IMR-90 (cell line): ENCODE results near the gene PMEPA1. TPM values are rescaled to one million over a fixed set of nuclear protein-coding genes. Genes with fewer than 3 reads are reported as not detected.

ENCODE experiments used
- ATAC-seq: fragments of 200-7000 bp; cut with Tn5 transposase; 2 replicates; pipeline ENCODE4 v1.9.1; 2020; ENCODE audit warnings: low read depth, mild to moderate bottlenecking, moderate library complexity
- BruUV-seq: library from RNA; stranded (reverse); fragments of 400-500 nt; replicated peaks from 2 replicates; lab custom pipeline; 2021; lab: Mats Ljungman, UMichigan
- CTCF ChIA-PET: fragments of 300-600 bp; formaldehyde crosslinking; extraction: SDS; loops from one replicate; lab custom pipeline; 2021; ENCODE audit warnings: antibody characterized with exemption; lab: Yijun Ruan, JAX
- POLR2A ChIA-PET: fragments of 300-600 bp; sonication (Branson Sonifier 250); formaldehyde crosslinking; loops from one replicate; lab custom pipeline; 2022; ENCODE audit warnings: antibody characterized with exemption; ENCODE audit not compliant: unreplicated experiment; lab: Charles Lee
- DNase-seq: peaks from one replicate; pipeline ENCODE4 v3.0.0; 2013
- H2AFZ ChIP-seq: replicated peaks from 2 replicates; pipeline ENCODE3; 2013; ENCODE audit warnings: low read length, mild to moderate bottlenecking; ENCODE audit not compliant: poor library complexity
- H2AK5ac ChIP-seq: 2 replicates; pipeline ENCODE4 v1.6.1; 2013; ENCODE audit warnings: low read depth, low read length, inconsistent platforms
- H2AK9ac ChIP-seq: replicated peaks from 2 replicates; pipeline ENCODE3; 2013; ENCODE audit warnings: mild to moderate bottlenecking, low read depth, low read length, moderate library complexity; ENCODE audit not compliant: poor library complexity
- H2BK120ac ChIP-seq: 2 replicates; pipeline ENCODE4 v1.6.1; 2013; ENCODE audit warnings: low read depth, low read length, inconsistent platforms
- H2BK15ac ChIP-seq: 3 replicates; pipeline ENCODE4 v1.6.1; 2013; ENCODE audit warnings: low read depth, low read length, inconsistent platforms
- H2BK20ac ChIP-seq: 2 replicates; pipeline ENCODE4 v1.6.1; 2013; ENCODE audit warnings: low read depth, mild to moderate bottlenecking, inconsistent platforms, low read length, moderate library complexity
- H2BK5ac ChIP-seq: 2 replicates; pipeline ENCODE4 v1.6.1; 2013; ENCODE audit warnings: mild to moderate bottlenecking, low read depth, low read length, inconsistent platforms; ENCODE audit not compliant: poor library complexity, severe bottlenecking
- H3K14ac ChIP-seq: replicated peaks from 2 replicates; pipeline ENCODE4 v1.6.1; 2013; ENCODE audit warnings: low read depth, low read length, inconsistent platforms
- H3K18ac ChIP-seq: 2 replicates; pipeline ENCODE4 v1.6.1; 2013; ENCODE audit warnings: low read depth, low read length, control low read depth
- H3K23ac ChIP-seq: 2 replicates; pipeline ENCODE4 v1.6.1; 2013; ENCODE audit warnings: low read depth, low read length, inconsistent platforms
- H3K27ac ChIP-seq: 2 replicates; pipeline ENCODE4 v1.5.1; 2013; ENCODE audit warnings: mild to moderate bottlenecking, control low read depth, low read length; ENCODE audit not compliant: insufficient read depth
- H3K27me3 ChIP-seq: 2 replicates; pipeline ENCODE4 v1.6.1; 2013; ENCODE audit warnings: low read length; ENCODE audit not compliant: control insufficient read depth, insufficient read depth
- H3K36me3 ChIP-seq: 2 replicates; pipeline ENCODE4 v1.6.1; 2013; ENCODE audit warnings: low read length, mixed read lengths; ENCODE audit not compliant: control insufficient read depth, insufficient read depth
- H3K4ac ChIP-seq: 2 replicates; pipeline ENCODE4 v1.6.1; 2013; ENCODE audit warnings: low read depth, low read length, inconsistent platforms
- H3K4me1 ChIP-seq: 2 replicates; pipeline ENCODE4 v1.6.1; 2013; ENCODE audit warnings: low read length, mixed read lengths; ENCODE audit not compliant: control insufficient read depth, insufficient read depth
- H3K4me2 ChIP-seq: 2 replicates; pipeline ENCODE4 v1.6.1; 2013; ENCODE audit warnings: low read depth, mild to moderate bottlenecking, control low read depth, low read length, moderate library complexity
- H3K4me3 ChIP-seq: 2 replicates; pipeline ENCODE4 v1.5.1; 2013; ENCODE audit warnings: low read depth, mild to moderate bottlenecking, control low read depth, low read length, moderate library complexity; ENCODE audit not compliant: insufficient read depth
- H3K56ac ChIP-seq: 2 replicates; pipeline ENCODE4 v1.6.1; 2013; ENCODE audit warnings: low read length, inconsistent platforms; ENCODE audit not compliant: insufficient read depth; ENCODE audit errors: extremely low read depth
- H3K79me1 ChIP-seq, 2 experiments: 2 replicates each; pipeline ENCODE4 v1.6.1; 2013; ENCODE audit warnings: low read length in 2 of 2, inconsistent platforms in 1 of 2, low read depth in 1 of 2
- H3K9ac ChIP-seq: 2 replicates; pipeline ENCODE4 v1.6.1; 2013; ENCODE audit warnings: low read depth, low read length, control low read depth
- H3K9me1 ChIP-seq: 2 replicates; pipeline ENCODE4 v1.6.1; 2013; ENCODE audit warnings: low read length, inconsistent platforms; ENCODE audit not compliant: insufficient read depth
- H3K9me3 ChIP-seq: 2 replicates; pipeline ENCODE4 v1.6.1; 2013; ENCODE audit warnings: low read length; ENCODE audit not compliant: control insufficient read depth, insufficient read depth
- H4K20me1 ChIP-seq: 2 replicates; pipeline ENCODE4 v1.6.1; 2013; ENCODE audit warnings: low read length, inconsistent platforms; ENCODE audit not compliant: insufficient read depth
- H4K5ac ChIP-seq: 2 replicates; pipeline ENCODE4 v1.6.1; 2013; ENCODE audit warnings: mild to moderate bottlenecking, low read depth, low read length, control low read depth
- H4K8ac ChIP-seq, 2 experiments: 2 replicates each; pipeline ENCODE4 v1.6.1; 2013; ENCODE audit warnings: low read depth in 2 of 2, low read length in 2 of 2, control low read depth in 1 of 2, inconsistent platforms in 1 of 2
- H4K91ac ChIP-seq: 2 replicates; pipeline ENCODE4 v1.6.1; 2013; ENCODE audit warnings: low read depth, low read length, inconsistent platforms; ENCODE audit not compliant: insufficient read depth
- BHLHE40 ChIP-seq: fragments of 150-350 bp; IDR thresholded peaks from 2 replicates; pipeline ENCODE4 v1.6.1; 2016; ENCODE audit warnings: mild to moderate bottlenecking, low read depth, low read length
- CEBPB ChIP-seq: IDR thresholded peaks from 2 replicates; pipeline ENCODE4 v1.6.1; 2012; ENCODE audit warnings: low read depth, low read length, improper control_type of control experiment
- CHD1 ChIP-seq: IDR thresholded peaks from 2 replicates; pipeline ENCODE4 v1.6.1; 2012; ENCODE audit warnings: low read depth, low read length, improper control_type of control experiment
- FOS ChIP-seq: fragments of 150-350 bp; IDR thresholded peaks from 2 replicates; pipeline ENCODE4 v1.6.1; 2016; ENCODE audit warnings: low read depth, low read length
- MAFK ChIP-seq: IDR thresholded peaks from 2 replicates; pipeline ENCODE4 v1.6.1; 2012; ENCODE audit warnings: low read depth, low read length, improper control_type of control experiment
- MAZ ChIP-seq: IDR thresholded peaks from 2 replicates; pipeline ENCODE4 v1.6.1; 2012; ENCODE audit warnings: low read depth, mild to moderate bottlenecking, low read length, improper control_type of control experiment, moderate library complexity, borderline replicate concordance
- MXI1 ChIP-seq: IDR thresholded peaks from 2 replicates; pipeline ENCODE4 v1.6.1; 2012; ENCODE audit warnings: low read depth, mild to moderate bottlenecking, low read length, moderate library complexity, borderline replicate concordance
- NFE2L2 ChIP-seq: fragments of 150-350 bp; IDR thresholded peaks from 2 replicates; pipeline ENCODE4 v1.6.1; 2016; ENCODE audit warnings: low read depth, mild to moderate bottlenecking, low read length
- POLR2A ChIP-seq: IDR thresholded peaks from 2 replicates; pipeline ENCODE4 v1.6.1; 2012; ENCODE audit warnings: mild to moderate bottlenecking, low read depth, low read length
- RAD21 ChIP-seq: IDR thresholded peaks from 2 replicates; pipeline ENCODE4 v1.6.1; 2012; ENCODE audit warnings: low read length, improper control_type of control experiment
- RCOR1 ChIP-seq: IDR thresholded peaks from 2 replicates; pipeline ENCODE4 v1.6.1; 2012; ENCODE audit warnings: mild to moderate bottlenecking, low read length, improper control_type of control experiment; ENCODE audit not compliant: insufficient replicate concordance
- RFX5 ChIP-seq: IDR thresholded peaks from 2 replicates; pipeline ENCODE4 v1.8.0; 2012; ENCODE audit warnings: low read depth, mild to moderate bottlenecking, low read length, moderate library complexity
- SMC3 ChIP-seq: fragments of 150-350 bp; IDR thresholded peaks from 2 replicates; pipeline ENCODE4 v1.6.1; 2016; ENCODE audit warnings: low read depth, mild to moderate bottlenecking, antibody characterized with exemption, low read length, moderate library complexity
- WGBS, 2 experiments: methylation state at CpG; one replicate each; pipeline versions ENCODE4 v1.1.5 to v1.1.7; 2013; ENCODE audit warnings: missing lambda C conversion rate in 2 of 2; ENCODE audit not compliant: insufficient read length in 1 of 2; ENCODE audit errors: extremely low coverage in 2 of 2; 5-methylcytosine and 5-hydroxymethylcytosine counted together
- dilution Hi-C: fragments of 300-500 bp; cut with HindIII; formaldehyde crosslinking; loops from one replicate; pipeline ENCODE4 v1.14.3; 2018; ENCODE audit warnings: low sequenced_read_pairs; ENCODE audit not compliant: unreplicated experiment
- in situ Hi-C: fragments of 300-500 bp; cut with MboI; formaldehyde crosslinking; loops from 3 replicates; pipeline ENCODE4 v1.14.3; 2019; ENCODE audit warnings: low sequenced_read_pairs, inconsistent platforms, mixed read lengths
- intact Hi-C: fragments of 100-400 bp; cut with micrococcal nuclease; formaldehyde crosslinking; loops from 2 replicates; pipeline ENCODE4 v1.10.0; 2022
- polyA plus RNA-seq, 3 experiments: library from polyadenylated mRNA; depleted of rRNA; stranded (reverse); fragments of >200 nt; gene quantifications; 2 replicates each; pipeline ENCODE4 v1.2.3, GENCODE V29; 2012; ENCODE audit warnings: low replicate concordance in 1 of 3
- total RNA-seq: library from RNA; depleted of rRNA; stranded (reverse); fragments of >200 nt; gene quantifications from 2 replicates; pipeline ENCODE4 v1.2.3, GENCODE V29; 2012
- TF ChIP-seq, protein P1 (sequence below): conservative IDR thresholded peaks from 2 replicates; pipeline ENCODE4 v1.5.1; 2012; ENCODE audit warnings: mild to moderate bottlenecking, low read depth, low read length, improper control_type of control experiment
- TF ChIP-seq, protein P2 (sequence below): fragments of 150-350 bp; IDR thresholded peaks from 2 replicates; pipeline ENCODE4 v1.6.1; 2016; ENCODE audit warnings: low read depth, mild to moderate bottlenecking, low read length, moderate library complexity, borderline replicate concordance
- TF ChIP-seq, protein P3 (sequence below): fragments of 150-350 bp; IDR thresholded peaks from 2 replicates; pipeline ENCODE4 v1.6.1; 2017; ENCODE audit warnings: mild to moderate bottlenecking, antibody characterized with exemption, low read length, low read depth

Gene PMEPA1
- total and polyA plus RNA-seq, 2 of the 4 experiments (the other 2 are of a cell fraction), result 2.0 to 6.9 TPM

DNA sequence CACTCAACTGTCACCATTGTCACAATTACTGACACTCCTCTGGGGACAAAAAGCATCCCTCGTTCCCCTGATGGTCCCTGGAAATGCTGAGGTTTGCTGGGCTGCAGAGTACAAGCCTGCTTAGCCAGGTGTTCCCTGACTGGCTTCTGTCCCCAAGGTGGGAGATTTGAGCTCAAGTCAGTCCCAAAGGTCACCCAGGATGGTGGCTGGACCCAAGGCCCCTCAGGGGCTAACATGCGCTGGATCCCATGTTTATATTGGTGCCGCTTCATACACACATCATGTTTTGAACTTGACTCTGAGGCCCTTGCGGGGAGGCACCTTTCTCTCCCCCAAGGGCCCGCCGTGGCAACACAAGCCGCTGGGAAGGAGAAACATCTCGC lies 44.2 kb downstream of the PMEPA1 start:
- H3K18ac ChIP-seq, result no peak overlapping the region
- H4K91ac ChIP-seq, result no peak overlapping the region
- H2BK20ac ChIP-seq, result no peak overlapping the region
- no peak overlapping the region for H3K23ac ChIP-seq
- no peaks in the 10 kb centered on the region for H3K9me3 ChIP-seq
- no peak overlapping the region for H3K4ac ChIP-seq
- H4K20me1 ChIP-seq, result peaks cover 60% of the 10 kb centered on the region
- intact Hi-C loops (no loop called here), in situ Hi-C loops (no loop called here), dilution Hi-C loops (no loop called here)
- H3K4me3 ChIP-seq, result no peak overlapping the region
- no peak overlapping the region for H2AK9ac ChIP-seq
- H2BK15ac ChIP-seq, result no peak overlapping the region
- no peak for ATAC-seq
- H3K9ac ChIP-seq, result no peak overlapping the region
- H2AFZ ChIP-seq, result no peak overlapping the region
- POLR2A ChIA-PET, result no interaction called here
- no peak for DNase-seq
- H3K4me2 ChIP-seq, result no peak overlapping the region
- H3K14ac ChIP-seq, result no peak overlapping the region
- peaks cover 6 to 20% of the 10 kb centered on the region in 2 experiments; a peak in 2 of 4 replicates for H3K79me1 ChIP-seq
- H3K9me1 ChIP-seq, result peaks cover 3% of the 10 kb centered on the region; the same call in 1 of the 2 replicates
- 70% methylated on average over 2 of the region's 8 CpGs; no CpG with 5 or more reads in 1 of the 2 experiments for WGBS, 2 experiments
- H3K27me3 ChIP-seq, result no peaks in the 10 kb centered on the region
- no peak overlapping the region for H3K56ac ChIP-seq
- no peak overlapping the region for H4K5ac ChIP-seq
- TF ChIP-seq NFE2L2, result no peak
- TF ChIP-seq POLR2A, result no peak
- no peak for TF ChIP-seq RCOR1
- no peak for TF ChIP-seq MAFK
- no peak for TF ChIP-seq CHD1
- TF ChIP-seq BHLHE40, result no peak
- TF ChIP-seq, protein P1, sequence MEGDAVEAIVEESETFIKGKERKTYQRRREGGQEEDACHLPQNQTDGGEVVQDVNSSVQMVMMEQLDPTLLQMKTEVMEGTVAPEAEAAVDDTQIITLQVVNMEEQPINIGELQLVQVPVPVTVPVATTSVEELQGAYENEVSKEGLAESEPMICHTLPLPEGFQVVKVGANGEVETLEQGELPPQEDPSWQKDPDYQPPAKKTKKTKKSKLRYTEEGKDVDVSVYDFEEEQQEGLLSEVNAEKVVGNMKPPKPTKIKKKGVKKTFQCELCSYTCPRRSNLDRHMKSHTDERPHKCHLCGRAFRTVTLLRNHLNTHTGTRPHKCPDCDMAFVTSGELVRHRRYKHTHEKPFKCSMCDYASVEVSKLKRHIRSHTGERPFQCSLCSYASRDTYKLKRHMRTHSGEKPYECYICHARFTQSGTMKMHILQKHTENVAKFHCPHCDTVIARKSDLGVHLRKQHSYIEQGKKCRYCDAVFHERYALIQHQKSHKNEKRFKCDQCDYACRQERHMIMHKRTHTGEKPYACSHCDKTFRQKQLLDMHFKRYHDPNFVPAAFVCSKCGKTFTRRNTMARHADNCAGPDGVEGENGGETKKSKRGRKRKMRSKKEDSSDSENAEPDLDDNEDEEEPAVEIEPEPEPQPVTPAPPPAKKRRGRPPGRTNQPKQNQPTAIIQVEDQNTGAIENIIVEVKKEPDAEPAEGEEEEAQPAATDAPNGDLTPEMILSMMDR, result no peak
- no peak for TF ChIP-seq MAZ
- TF ChIP-seq, protein P2, sequence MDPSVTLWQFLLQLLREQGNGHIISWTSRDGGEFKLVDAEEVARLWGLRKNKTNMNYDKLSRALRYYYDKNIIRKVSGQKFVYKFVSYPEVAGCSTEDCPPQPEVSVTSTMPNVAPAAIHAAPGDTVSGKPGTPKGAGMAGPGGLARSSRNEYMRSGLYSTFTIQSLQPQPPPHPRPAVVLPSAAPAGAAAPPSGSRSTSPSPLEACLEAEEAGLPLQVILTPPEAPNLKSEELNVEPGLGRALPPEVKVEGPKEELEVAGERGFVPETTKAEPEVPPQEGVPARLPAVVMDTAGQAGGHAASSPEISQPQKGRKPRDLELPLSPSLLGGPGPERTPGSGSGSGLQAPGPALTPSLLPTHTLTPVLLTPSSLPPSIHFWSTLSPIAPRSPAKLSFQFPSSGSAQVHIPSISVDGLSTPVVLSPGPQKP, result no peak
- TF ChIP-seq MXI1, result no peak
- TF ChIP-seq RFX5, result no peak
- TF ChIP-seq CEBPB, result no peak
- TF ChIP-seq, protein P3, sequence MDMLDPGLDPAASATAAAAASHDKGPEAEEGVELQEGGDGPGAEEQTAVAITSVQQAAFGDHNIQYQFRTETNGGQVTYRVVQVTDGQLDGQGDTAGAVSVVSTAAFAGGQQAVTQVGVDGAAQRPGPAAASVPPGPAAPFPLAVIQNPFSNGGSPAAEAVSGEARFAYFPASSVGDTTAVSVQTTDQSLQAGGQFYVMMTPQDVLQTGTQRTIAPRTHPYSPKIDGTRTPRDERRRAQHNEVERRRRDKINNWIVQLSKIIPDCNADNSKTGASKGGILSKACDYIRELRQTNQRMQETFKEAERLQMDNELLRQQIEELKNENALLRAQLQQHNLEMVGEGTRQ, result no peak
- no peak for TF ChIP-seq SMC3
- TF ChIP-seq FOS, result no peak
- TF ChIP-seq RAD21, result no peak
- H2BK5ac ChIP-seq, result no peak overlapping the region
- no peaks in the 10 kb centered on the region for H3K36me3 ChIP-seq
- H3K27ac ChIP-seq, result no peak overlapping the region
- no peaks in the 10 kb centered on the region for H3K4me1 ChIP-seq
- no peak overlapping the region for H2BK120ac ChIP-seq
- CTCF ChIA-PET, result interaction anchor here (0.6 kb wide), 1 partner anchor 1027 kb away, joined by 3 read pairs; no protein-coding TSS in a partner anchor
- H4K8ac ChIP-seq, result no peak overlapping the region
- BruUV-seq, result no TSS peak
- H2AK5ac ChIP-seq, result no peak overlapping the region
